ENCODE results near the gene FAM13A.
"Not testable (repeated sequence)": the region's sequence is repeated elsewhere in the genome, so short reads cannot be mapped to it uniquely, and the experiment has no call there.

Gene FAM13A

DNA sequence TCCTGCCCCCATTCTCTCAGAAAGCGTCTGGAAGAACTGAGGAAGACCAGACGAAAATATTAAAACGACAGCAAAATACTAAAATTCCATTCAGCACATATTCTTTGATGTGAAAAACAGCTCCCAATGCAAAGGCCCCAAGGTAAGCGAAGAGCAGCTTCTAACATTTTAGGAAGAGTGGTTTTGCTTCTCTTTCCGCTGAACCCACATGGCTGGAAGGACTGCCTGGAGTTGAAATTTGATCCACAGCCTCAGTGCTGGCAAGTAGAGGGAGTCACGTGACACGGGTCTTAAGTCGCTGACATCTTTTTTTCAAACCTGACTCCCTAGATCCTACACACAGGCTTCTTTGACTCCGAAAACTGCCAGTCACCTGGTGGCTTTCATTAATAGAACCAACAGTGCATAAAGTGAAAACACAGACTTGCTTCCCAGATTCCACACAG, at the start of gene FAM13A:
TSS of gene FAM13A (minus strand) at position 233 of the 446 bp plus-strand sequence. CDS start at position 12, 221 bp downstream.
- DNase-seq (ENCODE audit: low read depth in 1 of 2, low spot score in 1 of 2) = no peak

- DNase-seq (ENCODE audit: low read depth in 1 of 2, low spot score in 1 of 2) = no peak
These were observed 48.7 kb upstream of the FAM13A start for GRCh38 chr4:89105726-89106125.

DNA sequence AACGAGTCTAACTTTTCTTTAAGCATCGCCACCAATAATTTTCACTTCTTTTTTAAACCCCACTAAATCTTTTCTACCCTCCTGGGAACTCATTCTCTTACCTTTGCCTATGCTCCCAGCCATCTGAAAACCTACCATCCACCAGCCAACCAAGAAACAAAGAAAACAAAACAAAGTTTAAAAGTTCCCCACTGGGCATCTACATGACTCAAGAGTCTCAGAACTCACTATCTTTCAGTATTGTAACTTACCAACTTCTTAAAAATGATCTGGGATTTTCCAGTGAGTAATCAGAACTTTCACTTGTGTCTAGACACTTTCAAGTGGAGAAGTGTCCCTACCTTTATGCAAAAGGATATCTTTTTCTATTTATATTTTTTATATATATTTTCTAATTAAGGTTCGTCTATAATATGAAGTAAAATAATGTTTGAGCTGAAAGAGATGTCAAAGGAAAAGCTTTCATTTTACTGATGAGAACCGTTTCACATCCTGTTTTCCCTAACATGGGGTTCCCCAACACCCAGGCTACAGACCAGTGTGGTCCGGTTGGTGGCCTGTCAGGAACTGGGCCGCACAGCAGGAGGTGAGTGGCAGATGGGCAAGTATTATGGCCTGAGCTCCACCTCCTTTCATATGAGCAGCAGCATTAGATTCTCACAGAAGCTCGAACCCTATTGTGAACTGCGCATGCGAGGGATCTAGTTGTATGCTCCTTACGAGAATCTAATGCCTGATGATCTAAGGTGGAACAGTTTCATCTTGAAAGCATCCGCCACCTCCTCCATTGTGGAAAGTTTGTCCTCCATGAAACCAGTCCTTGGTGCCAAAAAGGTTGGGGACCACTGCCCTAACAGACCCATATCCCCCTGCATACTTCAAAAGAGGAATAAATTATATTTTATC, 44.5 kb upstream of the FAM13A start:
- DNase-seq (ENCODE audit: low read depth in 1 of 2, low spot score in 1 of 2) = no peak

DNA sequence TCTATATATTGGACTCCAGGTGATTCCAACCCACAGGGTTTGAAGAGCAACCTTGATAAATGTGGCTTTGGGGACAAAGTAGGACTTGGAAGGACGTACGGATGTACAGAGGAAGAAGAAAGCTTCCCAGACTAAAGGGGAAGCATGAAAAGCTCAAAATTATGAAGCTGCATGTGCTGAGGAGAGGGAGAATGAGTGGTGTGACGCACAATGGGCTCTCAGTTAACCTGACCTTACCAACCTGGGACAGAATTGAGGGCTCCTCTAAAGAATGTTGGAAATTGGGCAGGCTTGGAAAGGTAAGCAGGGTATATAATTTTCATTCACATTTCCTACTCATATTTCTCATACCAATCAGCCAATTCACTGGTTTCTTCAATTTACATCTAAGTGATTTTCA, 43.9 kb upstream of the FAM13A start:
- DNase-seq (ENCODE audit: low read depth in 1 of 2, low spot score in 1 of 2) = no peak

- DNase-seq (ENCODE audit: low read depth in 1 of 2, low spot score in 1 of 2) = no peak
These were observed 42.5 kb upstream of the FAM13A start for GRCh38 chr4:89099471-89099870.

- DNase-seq (ENCODE audit: low read depth in 1 of 2, low spot score in 1 of 2) = no peak
These were observed 42.0 kb upstream of the FAM13A start for GRCh38 chr4:89099034-89099433.

GRCh38 chr4:89078300-89078699, 21.3 kb upstream of the FAM13A start:
- no peak for DNase-seq (ENCODE audit: low read depth in 1 of 2, low spot score in 1 of 2)

DNA sequence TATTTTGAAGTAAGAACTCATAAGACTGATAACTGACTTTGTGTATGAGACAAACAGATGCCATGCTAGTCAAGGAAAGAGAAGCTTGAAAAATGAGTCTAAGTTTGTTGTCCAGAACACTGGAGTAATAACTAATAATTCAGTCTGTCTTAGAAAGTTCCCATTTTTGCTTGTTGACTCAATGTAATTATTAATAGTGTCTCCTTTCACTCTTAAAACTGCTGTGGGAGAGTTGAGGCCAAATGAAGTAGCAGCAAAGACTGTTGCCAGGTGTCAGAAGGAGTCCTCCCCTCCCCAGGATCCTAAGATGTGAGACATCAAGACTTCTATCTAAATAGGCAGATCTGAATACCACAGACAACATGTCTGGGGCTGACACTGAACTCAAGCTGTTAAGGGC, 20.8 kb upstream of the FAM13A start:
- DNase-seq (ENCODE audit: low read depth in 1 of 2, low spot score in 1 of 2) = no peak

DNA sequence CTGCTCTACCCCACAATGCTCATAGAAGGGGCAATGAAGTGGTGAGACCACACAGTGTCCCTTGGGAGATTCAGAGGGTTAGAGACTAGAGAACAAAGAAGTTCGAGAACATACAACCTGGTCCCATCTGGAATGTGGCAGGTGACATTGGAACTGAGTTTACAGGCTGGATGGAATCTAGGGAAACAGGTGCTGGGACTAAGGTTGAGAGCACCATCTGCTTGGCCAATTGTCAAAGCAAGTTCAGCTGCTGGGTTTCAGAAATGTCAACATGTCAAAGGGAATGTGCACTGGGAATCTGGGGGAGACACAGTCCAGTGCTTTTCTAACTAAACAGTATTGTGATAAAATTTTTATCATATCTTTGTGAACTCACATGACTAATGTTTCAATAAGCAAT, 15.9 kb upstream of the FAM13A start:
- DNase-seq (ENCODE audit: low read depth in 1 of 2, low spot score in 1 of 2) = no peak

DNA sequence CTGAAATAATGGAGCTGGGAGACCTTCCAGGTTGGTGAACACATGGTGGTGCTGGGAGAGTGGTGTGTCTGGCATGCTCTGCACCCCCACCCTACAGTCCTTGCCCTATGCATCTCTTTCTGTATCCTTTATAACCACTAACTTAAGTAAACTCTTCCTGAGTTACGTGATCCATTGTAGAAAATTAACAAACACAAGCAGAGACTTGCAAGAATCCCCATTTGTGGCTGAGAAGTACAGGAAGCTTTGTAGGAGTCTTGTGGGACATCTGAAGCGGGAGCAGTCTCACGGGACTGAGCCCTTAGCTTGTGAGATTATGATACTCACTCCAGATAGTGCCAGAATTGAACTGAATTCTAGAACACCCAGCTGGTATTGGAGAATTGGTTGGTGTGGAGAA, 14.3 kb upstream of the FAM13A start:
- DNase-seq (ENCODE audit: low read depth in 1 of 2, low spot score in 1 of 2) = no peak

GRCh38 chr4:89070041-89070440, 13.1 kb upstream of the FAM13A start:
- DNase-seq (ENCODE audit: low read depth in 1 of 2, low spot score in 1 of 2) = no peak

DNA sequence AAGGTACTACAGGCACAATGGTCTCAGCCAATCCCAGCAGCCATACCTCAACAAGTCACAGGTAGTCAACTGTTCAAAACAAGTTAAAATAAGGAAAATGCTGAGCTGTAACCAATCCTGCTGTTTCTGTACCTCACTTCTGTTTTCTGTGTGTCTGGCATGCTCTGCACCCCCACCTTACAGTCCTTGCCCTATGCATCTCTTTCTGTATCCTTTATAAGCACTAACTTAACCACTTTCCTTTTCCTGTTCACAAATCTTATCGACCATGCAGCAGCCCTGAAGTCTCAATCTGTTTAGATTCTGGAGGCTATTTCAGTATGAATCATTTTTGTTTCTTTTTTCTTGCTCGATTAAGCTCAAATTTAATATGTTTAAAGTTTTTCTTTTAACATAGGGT, 12.5 kb upstream of the FAM13A start:
- no peak for DNase-seq (ENCODE audit: low read depth in 1 of 2, low spot score in 1 of 2)

DNA sequence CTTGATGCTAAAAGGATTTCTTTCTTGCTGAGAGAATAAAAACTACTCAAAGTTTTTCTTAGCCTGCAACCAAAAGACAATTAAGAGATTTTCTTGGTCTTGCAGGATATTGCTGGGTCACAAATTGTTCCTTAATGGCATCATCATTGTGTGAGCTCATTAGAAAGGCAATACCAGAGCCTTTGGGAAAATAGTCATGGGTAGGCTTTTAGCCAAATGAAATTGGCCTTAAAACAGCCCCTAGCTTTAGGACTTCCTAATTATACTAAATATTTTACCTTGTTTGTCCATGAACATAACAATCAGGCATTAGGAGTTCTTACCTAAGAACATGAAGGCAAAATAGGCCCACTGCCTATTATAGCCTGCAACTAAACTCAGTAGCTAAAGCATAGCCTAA, 10.4 kb upstream of the FAM13A start:
- no peak for DNase-seq (ENCODE audit: low read depth in 1 of 2, low spot score in 1 of 2)

DNA sequence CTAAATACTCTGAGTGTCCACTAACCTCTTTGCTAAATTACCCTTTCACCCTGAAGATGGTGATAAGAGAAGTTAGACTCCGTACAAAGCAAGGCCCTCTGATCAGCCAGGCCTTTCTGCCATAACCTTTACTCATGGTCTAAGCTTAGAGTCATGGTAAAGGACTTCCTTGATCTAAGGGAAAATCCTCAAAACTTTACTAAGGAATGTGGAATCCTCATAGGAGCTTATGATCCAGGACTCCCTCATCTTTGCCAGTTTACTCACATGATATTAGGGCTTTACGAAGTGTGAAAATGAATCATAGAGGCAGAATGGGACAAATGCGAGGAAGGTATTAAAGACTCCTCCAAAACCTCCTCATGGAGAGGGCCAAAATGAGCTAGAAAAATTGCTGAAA, 7.9 kb upstream of the FAM13A start:
- DNase-seq (ENCODE audit: low read depth in 1 of 2, low spot score in 1 of 2) = no peak

- DNase-seq (ENCODE audit: low read depth in 1 of 2, low spot score in 1 of 2) = not testable (repeated sequence)
These were observed 859 bp upstream of the FAM13A start for GRCh38 chr4:89057844-89058243.

GRCh38 chr4:89056292-89056952, 563 bp downstream of the FAM13A start:
- no peak for DNase-seq (ENCODE audit: low read depth in 1 of 2, low spot score in 1 of 2)

- DNase-seq (ENCODE audit: low read depth in 1 of 2, low spot score in 1 of 2) = no peak
These were observed 1.6 kb downstream of the FAM13A start for GRCh38 chr4:89055157-89056080.

- DNase-seq (ENCODE audit: low read depth in 1 of 2, low spot score in 1 of 2) = no peak
These were observed 2.4 kb downstream of the FAM13A start for GRCh38 chr4:89054627-89055026.

- no peak for DNase-seq (ENCODE audit: low read depth in 1 of 2, low spot score in 1 of 2)
These were observed 7.1 kb downstream of the FAM13A start for GRCh38 chr4:89049853-89050252.

DNA sequence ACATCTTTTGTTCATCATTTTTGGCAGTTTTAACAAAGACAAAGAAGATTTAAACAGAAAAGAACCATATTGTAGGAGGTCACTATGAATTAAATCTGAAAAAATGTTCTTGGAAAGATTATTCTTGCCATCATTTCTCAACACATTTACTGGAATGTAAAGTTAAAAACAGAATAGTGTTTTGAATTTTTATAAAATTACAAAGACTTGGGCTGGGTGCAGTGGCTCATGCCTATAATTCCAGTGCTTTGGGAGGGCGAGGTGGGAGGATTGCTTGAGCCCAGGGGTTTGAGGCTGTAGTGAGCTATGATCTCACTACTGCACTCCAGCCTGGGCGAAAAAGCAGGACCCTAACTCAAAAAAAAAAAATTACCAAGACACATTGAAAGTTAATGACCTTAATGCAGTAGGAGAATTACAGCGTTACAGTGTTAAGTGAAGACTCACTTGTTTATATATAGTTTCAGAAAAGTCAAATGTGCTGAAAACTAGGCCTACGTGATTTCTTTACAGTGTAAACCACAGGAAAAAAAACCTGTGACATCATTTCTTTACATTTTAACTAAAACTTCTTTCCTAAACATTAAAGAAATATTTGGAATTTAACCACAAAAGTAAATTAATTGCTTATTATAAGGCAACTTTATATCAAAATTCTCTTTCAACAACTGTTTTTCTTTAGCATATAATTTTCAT, 7.9 kb downstream of the FAM13A start:
- no peak for DNase-seq (ENCODE audit: low read depth in 1 of 2, low spot score in 1 of 2)
